ENCODE data around the gene GP1BB. TPM values are rescaled to one million over a fixed set of nuclear protein-coding genes. Genes with fewer than 3 reads are reported as not detected.
A peak's percentile ranks its signal among the peaks of the same experiment; 100 is the strongest.

GP1BB gene
- total RNA-seq, 1 donor from 2014 or later = not detected

GRCh38 chr22:19739911-19740449 is 16.6 kb downstream of the GP1BB start:
- FAIRE-seq = peak; percentile 23
- no peaks in the 10 kb centered on the region for H3K36me3 ChIP-seq (ENCODE audit: control insufficient read depth, insufficient read depth, low read length)
- no peak overlapping the region for H3K4me3 ChIP-seq (ENCODE audit: low read depth, low read length)
- DNase-seq (ENCODE audit: low read depth) = no peak
- no peak for TF ChIP-seq CTCF (IDR thresholded peaks at IDR 0.05; ENCODE audit: insufficient read depth, low read length, severe bottlenecking)
- H3K27me3 ChIP-seq (ENCODE audit: control insufficient read depth, insufficient read depth, low read length) = no peaks in the 10 kb centered on the region

GRCh38 chr22:19740586-19740985 is 17.2 kb downstream of the GP1BB start:
- DNase-seq (ENCODE audit: low read depth) = no peak
- FAIRE-seq = no peak

GRCh38 chr22:19741053-19741452 is 17.7 kb downstream of the GP1BB start:
- TF ChIP-seq CTCF (IDR thresholded peaks at IDR 0.05; ENCODE audit: insufficient read depth, low read length, severe bottlenecking) = no peak
- DNase-seq (ENCODE audit: low read depth) = no peak
- FAIRE-seq = no peak

More at GRCh38 chr22:19740586-19740985, 17.2 kb downstream of the GP1BB start:
- Histone ChIP-seq H3K27me3 (ENCODE audit: control insufficient read depth, insufficient read depth, low read length) (no peaks in the 10 kb centered on the region), H3K36me3 (ENCODE audit: control insufficient read depth, insufficient read depth, low read length) (no peaks in the 10 kb centered on the region), H3K4me3 (ENCODE audit: low read depth, low read length) (no peak overlapping the region)
- TF ChIP-seq CTCF (IDR thresholded peaks at IDR 0.05; ENCODE audit: insufficient read depth, low read length, severe bottlenecking) = no peak

GRCh38 chr22:19742160-19743066 is 19.1 kb downstream of the GP1BB start:
- no peak for DNase-seq (ENCODE audit: low read depth)
- Histone ChIP-seq H3K4me3 (ENCODE audit: low read depth, low read length) (no peak overlapping the region), H3K36me3 (ENCODE audit: control insufficient read depth, insufficient read depth, low read length) (no peaks in the 10 kb centered on the region), H3K27me3 (ENCODE audit: control insufficient read depth, insufficient read depth, low read length) (no peaks in the 10 kb centered on the region)
- no peak for FAIRE-seq
- no peak for TF ChIP-seq CTCF (IDR thresholded peaks at IDR 0.05; ENCODE audit: insufficient read depth, low read length, severe bottlenecking)

More at GRCh38 chr22:19741053-19741452, 17.7 kb downstream of the GP1BB start:
- Histone ChIP-seq H3K27me3 (ENCODE audit: control insufficient read depth, insufficient read depth, low read length) (no peaks in the 10 kb centered on the region), H3K4me3 (ENCODE audit: low read depth, low read length) (no peak overlapping the region), H3K36me3 (ENCODE audit: control insufficient read depth, insufficient read depth, low read length) (no peaks in the 10 kb centered on the region)

- TF ChIP-seq CTCF (IDR thresholded peaks at IDR 0.05; ENCODE audit: insufficient read depth, low read length, severe bottlenecking) = no peak
- Histone ChIP-seq H3K36me3 (ENCODE audit: control insufficient read depth, insufficient read depth, low read length) (no peaks in the 10 kb centered on the region), H3K27me3 (ENCODE audit: control insufficient read depth, insufficient read depth, low read length) (no peaks in the 10 kb centered on the region), H3K4me3 (ENCODE audit: low read depth, low read length) (no peak overlapping the region)
- no peak for FAIRE-seq
- no peak for DNase-seq (ENCODE audit: low read depth)
These were observed 19.7 kb downstream of the GP1BB start for GRCh38 chr22:19743081-19743480.

Data from bronchial epithelial cell (primary cell).